Hepatocyte (in vitro differentiated cells): ENCODE data around the gene CPM. TPM values are rescaled to one million over a fixed set of nuclear protein-coding genes. Genes with fewer than 3 reads are reported as not detected.
A peak's percentile ranks its signal among the peaks of the same experiment; 100 is the strongest.

Experiments
- DNase-seq: peaks from one replicate; pipeline ENCODE4 v3.0.0-alpha.2; 2016; ENCODE audit warnings: low spot score
- H2AFZ ChIP-seq: fragments of 200-600 bp; sonication (generic); 2 replicates; pipeline ENCODE4 v1.6.0; 2016; ENCODE audit warnings: antibody characterized with exemption, mild to moderate bottlenecking
- H3K27ac ChIP-seq: fragments of 200-600 bp; sonication (generic); 2 replicates; pipeline ENCODE4 v1.5.1; 2016; ENCODE audit warnings: mild to moderate bottlenecking
- H3K27me3 ChIP-seq: fragments of 200-600 bp; sonication (generic); 2 replicates; pipeline ENCODE4 v1.6.1; 2016
- H3K36me3 ChIP-seq: fragments of 200-600 bp; sonication (generic); replicated peaks from 2 replicates; pipeline ENCODE4 v1.5.1; 2016; ENCODE audit warnings: low read depth; ENCODE audit not compliant: insufficient read depth
- H3K4me1 ChIP-seq: fragments of 200-600 bp; sonication (generic); 2 replicates; pipeline ENCODE4 v1.5.1; 2016; ENCODE audit warnings: mild to moderate bottlenecking, moderate library complexity; ENCODE audit not compliant: insufficient read depth
- H3K4me2 ChIP-seq: fragments of 200-600 bp; sonication (generic); 2 replicates; pipeline ENCODE4 v1.6.0; 2016
- H3K4me3 ChIP-seq: fragments of 200-600 bp; sonication (generic); 2 replicates; pipeline ENCODE4 v1.5.1; 2016; ENCODE audit warnings: mild to moderate bottlenecking
- H3K79me2 ChIP-seq: fragments of 200-600 bp; sonication (generic); 2 replicates; pipeline ENCODE4 v1.6.0; 2017; ENCODE audit warnings: mild to moderate bottlenecking
- H3K9me2 ChIP-seq: fragments of 200-600 bp; sonication (generic); replicated peaks from 2 replicates; pipeline ENCODE4 v1.6.0; 2017; ENCODE audit warnings: mild to moderate bottlenecking; ENCODE audit not compliant: insufficient read depth
- H3K9me3 ChIP-seq: fragments of 200-600 bp; sonication (generic); 2 replicates; pipeline ENCODE4 v1.5.1; 2016; ENCODE audit warnings: low read depth, mild to moderate bottlenecking
- H4K20me1 ChIP-seq: fragments of 200-600 bp; sonication (generic); 2 replicates; pipeline ENCODE4 v1.6.0; 2016; ENCODE audit warnings: mild to moderate bottlenecking; ENCODE audit not compliant: insufficient read depth, poor library complexity, severe bottlenecking
- CTCF ChIP-seq: fragments of 200-600 bp; sonication (generic); IDR thresholded peaks from 2 replicates; pipeline ENCODE4 v1.5.1; 2016; ENCODE audit warnings: antibody characterized with exemption, mild to moderate bottlenecking; ENCODE audit not compliant: poor library complexity
- EZH2 ChIP-seq: fragments of 200-600 bp; sonication (generic); IDR thresholded peaks from 2 replicates; pipeline ENCODE4 v1.6.1; 2016; ENCODE audit warnings: antibody characterized with exemption, mild to moderate bottlenecking, borderline replicate concordance
- EZH2phosphoT487 ChIP-seq: fragments of 200-600 bp; sonication (generic); IDR thresholded peaks from one replicate; pipeline ENCODE4 v1.6.1; 2018; ENCODE audit warnings: antibody characterized with exemption, mild to moderate bottlenecking, low read depth, moderate library complexity; ENCODE audit not compliant: unreplicated experiment, severe bottlenecking
- WGBS: methylation state at CpG from one replicate; pipeline ENCODE4 v1.1.6; 2016; ENCODE audit warnings: low lambda C conversion rate; ENCODE audit errors: missing lambda C conversion rate; 5-methylcytosine and 5-hydroxymethylcytosine counted together
- polyA plus RNA-seq: library from polyadenylated mRNA; unstranded; fragments of >200 nt; fragmentation: Nextera tagmentation; extraction: Ambion mirVana; gene quantifications from 2 replicates; pipeline ENCODE4 v1.2.1, GENCODE V29; 2016
- total RNA-seq: library from RNA; depleted of rRNA; stranded (reverse); fragments of >200 nt; gene quantifications from 2 replicates; pipeline ENCODE4 v1.2.3, GENCODE V29; 2014

CPM gene
- total and polyA plus RNA-seq, 2 experiments from 2014 or later: 26.8 to 28.0 TPM

- no peak for DNase-seq
- Histone ChIP-seq H3K9me3 (no peaks in the 10 kb centered on the region), H3K27me3 (no peaks in the 10 kb centered on the region), H2AFZ (no peak overlapping the region), H3K4me2 (no peak overlapping the region), H3K4me1 (peaks cover 13% of the 10 kb centered on the region), H4K20me1 (no peaks in the 10 kb centered on the region), H3K79me2 (no peaks in the 10 kb centered on the region), H3K4me3 (no peak overlapping the region), H3K9me2 (no peaks in the 10 kb centered on the region), H3K27ac (no peak overlapping the region), H3K36me3 (no peaks in the 10 kb centered on the region)
- TF ChIP-seq EZH2phosphoT487 (no peak), EZH2 (no peak), CTCF (no peak)
- 76% methylated on average over 2 of the region's 2 CpGs for WGBS
These were observed 12.3 kb upstream of the CPM start for GRCh38 chr12:68945255-68945654.

- TF ChIP-seq EZH2 (no peak), CTCF (no peak), EZH2phosphoT487 (no peak)
- no peak overlapping the region for H3K4me3 ChIP-seq
- no peak overlapping the region for H3K4me2 ChIP-seq
- peak overlapping the region; percentile 17 for H3K27ac ChIP-seq
- no peaks in the 10 kb centered on the region for H3K27me3 ChIP-seq
- no peak for DNase-seq
- 72% methylated on average over 5 of the region's 5 CpGs for WGBS
- no peaks in the 10 kb centered on the region for H3K36me3 ChIP-seq
- no peak overlapping the region for H2AFZ ChIP-seq
- no peaks in the 10 kb centered on the region for H3K9me2 ChIP-seq
- H3K4me1 ChIP-seq: peaks cover 13% of the 10 kb centered on the region
- H3K79me2 ChIP-seq: no peaks in the 10 kb centered on the region
- no peaks in the 10 kb centered on the region for H3K9me3 ChIP-seq
- H4K20me1 ChIP-seq: no peaks in the 10 kb centered on the region
These were observed 11.5 kb upstream of the CPM start for GRCh38 chr12:68944296-68945076.

- Histone ChIP-seq H4K20me1 (no peaks in the 10 kb centered on the region), H3K27me3 (no peaks in the 10 kb centered on the region), H3K9me3 (no peaks in the 10 kb centered on the region), H2AFZ (no peak overlapping the region), H3K36me3 (no peaks in the 10 kb centered on the region), H3K4me3 (no peak overlapping the region), H3K9me2 (no peaks in the 10 kb centered on the region), H3K79me2 (no peaks in the 10 kb centered on the region), H3K27ac (peak overlapping the region; percentile 35), H3K4me1 (peaks cover 13% of the 10 kb centered on the region), H3K4me2 (peak overlapping the region; percentile 39)
- TF ChIP-seq EZH2phosphoT487 (no peak), CTCF (no peak)
- DNase-seq: no peak
- 97% methylated on average over 1 of the region's 1 CpG for WGBS
These were observed 10.9 kb upstream of the CPM start for GRCh38 chr12:68943848-68944247.
